GM12801 (cell line): Measurements from ENCODE around the gene KCNAB2.

Source experiments
- CTCF ChIP-seq: IDR thresholded peaks from one replicate; pipeline ENCODE4 v1.5.1; 2011; ENCODE audit warnings: control low read depth; ENCODE audit not compliant: insufficient read length; ENCODE audit errors: extremely low read depth

The KCNAB2 gene

DNA sequence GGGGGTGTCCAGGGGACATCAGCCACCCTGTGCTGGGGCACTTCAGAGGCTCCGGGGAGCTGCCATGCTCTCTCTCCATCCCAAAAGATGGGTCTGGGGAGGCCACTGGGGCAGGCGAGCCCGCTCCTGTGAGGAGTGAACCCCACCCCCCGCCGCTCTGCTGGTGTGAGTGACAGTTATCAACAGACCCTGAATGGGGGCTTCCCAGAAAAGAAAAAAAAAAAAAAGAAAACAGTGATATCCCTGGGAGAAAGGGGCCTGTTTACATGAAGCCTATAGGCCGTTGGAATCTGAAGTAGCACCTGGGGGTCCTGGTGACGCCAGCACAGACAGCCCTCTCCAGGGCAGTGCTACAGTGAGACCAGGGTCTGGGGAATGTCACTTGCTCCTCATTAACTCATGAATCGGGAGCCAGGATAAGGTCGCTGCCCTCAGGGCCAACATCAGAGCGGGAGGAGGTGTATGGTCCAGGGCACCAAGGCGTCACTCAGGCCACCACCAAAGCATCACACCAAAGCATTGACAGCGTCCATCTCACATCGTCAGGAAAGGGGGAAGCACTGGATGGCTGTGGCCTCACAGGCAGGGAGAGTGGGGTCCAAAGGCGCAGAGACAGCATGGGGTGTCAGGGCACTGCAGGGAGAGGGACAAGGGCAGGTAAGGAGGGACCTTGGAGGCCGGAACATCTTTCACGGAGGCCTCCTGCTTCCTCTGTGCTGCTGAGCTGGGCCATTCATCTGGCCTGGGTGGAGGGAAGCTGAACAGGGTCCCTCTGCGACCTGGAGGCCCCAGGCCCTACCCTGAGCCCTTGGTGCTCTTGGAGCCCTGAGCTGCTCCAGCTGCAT is 45.0 kb upstream of the KCNAB2 start:
- TF ChIP-seq CTCF: no peak

DNA sequence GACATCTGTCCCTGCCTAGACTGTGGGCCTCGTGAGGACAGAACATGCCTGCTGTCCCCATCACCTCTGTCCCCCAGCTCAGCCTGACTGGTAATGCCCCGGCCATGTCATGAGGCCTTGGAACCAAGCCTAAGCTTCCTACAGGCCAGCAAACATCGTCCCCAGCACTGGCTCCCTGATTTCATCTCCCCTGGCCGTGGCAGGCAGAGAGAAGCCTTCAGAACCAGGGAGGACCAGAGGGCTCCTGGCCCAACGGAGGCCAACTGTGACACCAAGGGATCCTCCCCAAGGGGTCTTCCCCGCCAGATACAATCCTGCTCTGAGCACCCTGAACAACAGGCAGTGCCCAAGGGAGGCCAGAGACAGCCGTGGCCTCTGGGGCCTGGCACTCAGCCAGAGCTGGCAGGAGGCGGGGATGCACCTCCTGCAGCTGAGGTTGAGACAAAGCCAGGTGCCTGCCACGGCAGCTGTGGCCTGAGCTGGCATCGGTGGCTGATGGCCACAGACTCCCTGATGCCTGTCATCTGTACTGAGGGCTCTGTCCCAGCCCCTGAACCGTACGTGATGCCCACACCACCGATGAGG is 43.6 kb upstream of the KCNAB2 start:
- TF ChIP-seq CTCF: no peak

DNA sequence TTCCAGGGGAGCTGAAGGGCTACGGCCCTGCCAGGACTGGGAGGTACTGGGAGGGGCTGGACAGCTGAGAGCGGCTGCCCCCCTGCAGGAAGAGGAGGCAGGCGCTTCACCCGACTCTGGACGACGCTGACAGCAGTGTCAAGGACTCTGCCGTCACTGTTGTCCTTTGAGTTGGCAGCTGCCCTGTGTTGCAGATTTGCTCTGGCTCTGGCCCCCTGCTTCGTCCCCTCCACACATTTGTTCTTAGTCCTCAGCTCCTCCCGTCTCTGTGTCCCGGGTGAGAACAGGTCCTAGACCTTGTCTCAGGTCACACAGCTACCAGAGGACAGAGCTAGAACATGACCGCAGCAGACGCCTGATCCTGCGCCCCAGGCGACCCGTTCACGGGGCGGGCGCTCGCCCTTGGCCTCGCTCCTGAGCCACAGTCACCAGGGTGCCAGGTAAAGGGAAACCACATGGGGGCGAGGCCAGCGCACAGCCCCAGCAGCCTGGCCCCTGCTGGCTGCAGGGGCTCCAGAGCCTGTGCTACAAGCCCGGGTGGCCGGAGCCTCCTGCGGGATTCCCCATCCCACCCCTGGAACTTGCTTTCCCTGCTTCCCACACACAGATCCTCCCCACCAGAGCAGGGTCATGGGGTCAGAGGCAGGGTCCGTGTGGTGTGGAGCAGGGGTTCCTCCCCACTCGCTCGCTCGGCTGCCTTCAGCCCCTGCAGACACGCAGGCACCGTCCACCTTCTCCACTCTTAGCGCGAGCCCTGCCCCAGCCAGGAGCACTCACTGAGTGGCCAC is 42.8 kb upstream of the KCNAB2 start:
- no peak for TF ChIP-seq CTCF

DNA sequence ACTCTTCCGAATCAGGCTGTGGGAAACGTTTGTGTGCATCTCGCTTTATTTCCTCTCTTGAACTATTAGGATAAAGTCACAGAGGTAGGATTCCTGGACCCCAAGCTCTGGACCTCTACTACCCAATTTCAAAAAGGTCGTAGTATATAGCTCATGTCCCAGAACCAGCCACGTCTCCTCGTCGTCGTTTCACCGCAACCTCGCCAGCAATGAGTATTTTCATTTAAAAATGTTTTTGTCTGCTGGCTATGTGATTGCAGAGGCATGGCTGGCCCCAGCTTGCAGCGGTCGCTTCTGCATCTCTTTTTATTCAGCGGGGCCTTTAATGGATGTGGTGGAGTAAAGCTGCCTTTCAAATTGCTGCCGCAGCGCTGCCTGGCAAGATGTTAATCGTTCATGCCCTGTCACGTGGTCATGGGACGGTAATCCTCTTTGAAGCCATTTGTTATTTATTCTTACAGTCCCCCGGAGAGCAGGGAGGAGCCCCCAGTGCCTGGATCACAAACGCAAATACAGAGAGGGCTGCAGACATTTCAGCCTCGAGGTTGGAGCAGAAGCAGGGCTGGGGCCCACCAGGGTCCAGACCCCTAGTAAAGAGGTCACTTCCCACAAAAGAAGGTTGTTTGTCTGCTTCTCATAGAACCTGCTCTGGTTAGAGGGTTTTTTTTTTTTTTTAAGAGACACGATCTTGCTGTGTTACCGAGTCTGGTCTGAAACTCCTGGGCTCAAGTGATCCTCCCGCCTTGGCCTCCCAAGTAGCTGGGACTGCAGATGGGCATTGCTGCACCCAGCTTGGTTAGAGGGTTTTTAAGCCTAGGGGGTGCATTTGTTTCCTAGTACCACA is 41.9 kb upstream of the KCNAB2 start:
- TF ChIP-seq CTCF: no peak

DNA sequence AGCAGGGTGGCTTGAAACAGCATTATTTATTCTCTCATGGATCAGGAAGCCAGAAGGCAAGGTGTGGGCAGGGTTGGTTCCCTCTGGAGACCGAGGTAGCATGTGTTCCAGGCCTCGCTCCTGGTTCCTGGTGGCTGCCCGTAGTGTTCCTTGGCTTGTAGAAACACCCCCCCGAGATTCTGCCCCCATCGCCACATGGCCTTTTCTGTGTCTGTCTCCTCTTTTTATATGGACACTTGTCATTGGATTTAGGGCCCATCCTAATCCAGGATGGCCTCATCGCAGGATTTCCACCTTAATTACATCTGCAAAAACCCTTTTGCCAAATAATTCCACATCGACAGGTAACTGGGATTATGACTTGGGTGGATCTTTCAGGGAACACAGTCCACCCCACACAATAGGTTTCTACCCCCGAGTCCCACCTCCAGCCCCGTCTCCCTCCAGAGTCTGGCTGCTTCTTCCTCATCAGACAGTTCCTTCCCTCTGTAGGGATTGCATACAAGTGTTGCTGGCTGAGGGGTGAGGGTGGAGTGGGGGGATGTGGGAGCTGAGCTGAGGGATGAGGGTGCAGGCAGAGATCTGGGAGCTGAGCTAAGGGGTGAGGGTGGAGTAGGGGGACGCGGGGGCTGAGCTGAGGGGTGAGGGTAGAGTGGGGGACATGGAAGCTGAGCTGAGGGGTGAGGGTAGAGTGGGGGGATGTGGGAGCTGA is 41.1 kb upstream of the KCNAB2 start:
- TF ChIP-seq CTCF: no peak

DNA sequence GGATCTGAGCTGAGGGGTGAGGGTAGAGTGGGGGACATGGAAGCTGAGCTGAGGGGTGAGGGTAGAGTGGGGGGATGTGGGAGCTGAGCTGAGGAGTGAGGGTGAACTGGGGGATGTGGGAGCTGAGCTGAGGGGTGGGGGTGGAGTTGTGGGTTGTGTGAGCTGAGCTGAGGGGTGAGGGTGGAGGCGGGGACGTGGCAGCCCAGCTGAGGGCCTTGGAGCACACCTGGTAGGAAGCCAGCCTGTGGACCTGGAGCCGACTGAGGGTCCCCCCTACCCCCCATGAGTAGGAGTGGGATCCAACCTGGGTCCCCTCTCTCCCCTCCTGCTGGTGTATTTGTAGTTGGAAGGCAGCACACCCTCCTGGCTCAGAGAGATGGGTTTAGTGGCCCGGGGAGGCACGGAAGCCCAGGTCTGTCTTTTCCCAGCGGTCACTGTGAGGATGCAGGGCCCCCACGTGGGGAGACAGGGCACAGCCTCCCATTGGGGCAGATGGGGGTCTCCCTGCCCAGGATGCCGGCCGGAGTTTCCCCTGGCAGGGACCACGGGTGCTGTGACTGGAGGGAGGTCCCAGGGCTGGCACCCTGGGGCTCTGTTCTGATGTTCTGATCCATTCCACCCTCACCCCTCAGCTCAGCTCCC is 40.3 kb upstream of the KCNAB2 start:
- TF ChIP-seq CTCF: no peak
